Esophagus squamous epithelium (tissue), 5 donors: Measurements from ENCODE around the gene PRR14. TPM values are rescaled to one million over a fixed set of nuclear protein-coding genes. Genes with fewer than 3 reads are reported as not detected.
"Not testable (repeated sequence)": the region's sequence is repeated elsewhere in the genome, so short reads cannot be mapped to it uniquely, and the experiment has no call there.

ENCODE experiments used
- DNase-seq: peaks from one replicate; lab custom pipeline; 2025; lab: John Stamatoyannopoulos, UW
- H3K27ac ChIP-seq, 4 donors: fragments of 200-600 bp; sonication (generic); one replicate each; pipeline ENCODE4 v1.5.1; 2016 to 2019; ENCODE audit warnings: mild to moderate bottlenecking in 1 of 4
- H3K27me3 ChIP-seq, 4 donors: fragments of 200-600 bp; sonication (generic); 1 replicate in 3 of 4; 2 replicates in 1 of 4; pipeline versions ENCODE4 v1.5.1 to v1.6.0; 2017 to 2021; ENCODE audit warnings: antibody characterized with exemption in 1 of 4
- H3K36me3 ChIP-seq, 3 donors: fragments of 200-600 bp; sonication (generic); one replicate each; pipeline ENCODE4 v1.5.1; 2016 to 2019
- H3K4me1 ChIP-seq, 3 donors: fragments of 200-600 bp; sonication (generic); one replicate each; pipeline ENCODE4 v1.5.1; 2017 to 2019
- H3K4me3 ChIP-seq, 4 donors: fragments of 200-600 bp; sonication (generic); 1 replicate in 3 of 4; 2 replicates in 1 of 4; pipeline ENCODE4 v1.5.1; 2016 to 2019; ENCODE audit warnings: mild to moderate bottlenecking in 2 of 4, moderate library complexity in 1 of 4
- H3K9me3 ChIP-seq, 3 donors: fragments of 200-600 bp; sonication (generic); one replicate each; pipeline ENCODE4 v1.5.1; 2016 to 2019
- POLR2A ChIP-seq, 4 donors: fragments of 450-650 bp; IDR thresholded peaks; one replicate each; pipeline ENCODE4 v1.6.1; 2017; ENCODE audit warnings: antibody characterized with exemption in 4 of 4, mild to moderate bottlenecking in 4 of 4, moderate library complexity in 3 of 4
- WGBS, 2 donors: methylation state at CpG; one replicate each; pipeline ENCODE4 v1.1.5; 2018; 5-methylcytosine and 5-hydroxymethylcytosine counted together
- intact Hi-C: fragments of 100-400 bp; cut with DNase I; formaldehyde crosslinking; loops from one replicate; pipeline ENCODE4 v1.15.0; 2022
- small RNA-seq, 4 donors: library from RNA; depleted of rRNA; stranded (forward); fragments of <200 nt; gene quantifications; one replicate each; pipeline ENCODE3, GENCODE V24; 2016
- total RNA-seq, 4 donors: library from RNA; depleted of rRNA; stranded (reverse); fragments of >200 nt; gene quantifications; one replicate each; pipeline ENCODE4 v1.1.0, GENCODE V29; 2016
- TF ChIP-seq, protein P1 (sequence below), 6 experiments: fragments of 450-650 bp in 4 of 6; fragments of 200-600 bp in 2 of 6; sonication (generic) in 2 of 6; IDR thresholded peaks; one replicate each; pipeline ENCODE4 v1.5.1; 2016 to 2019; ENCODE audit warnings: antibody characterized with exemption in 6 of 6, mild to moderate bottlenecking in 4 of 6, moderate library complexity in 4 of 6
- donor health status: DM: yes; HTN: yes; CAD: no.

PRR14 gene
- total RNA-seq, 4 donors from 2014 or later: 16.6 to 21.8 (median 20.3) TPM

DNA sequence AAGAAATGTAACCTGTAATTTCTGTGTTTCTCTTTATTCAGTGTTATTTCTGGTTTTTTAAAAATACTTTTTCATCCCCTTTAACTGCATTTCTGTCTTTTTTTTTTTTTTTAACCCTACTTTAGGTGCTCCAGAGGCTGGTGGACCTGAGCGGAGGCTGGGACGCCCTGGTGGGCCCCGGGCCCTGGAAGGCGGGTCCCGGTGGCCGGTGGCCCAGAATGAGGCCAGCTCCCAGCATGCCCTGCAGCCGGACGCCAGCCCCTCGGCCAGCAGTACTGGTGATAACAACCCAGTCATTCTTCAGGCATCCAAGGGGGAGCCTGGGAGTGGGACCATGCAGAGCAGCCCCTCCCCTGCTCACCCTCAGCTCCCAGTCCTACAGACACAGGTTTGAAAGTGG is 49.7 kb downstream of the PRR14 start:
- Histone ChIP-seq H3K4me3 (no peak overlapping the region), H3K27me3 (no peaks in the 10 kb centered on the region), H3K27ac (no peak overlapping the region), H3K9me3 (no peaks in the 10 kb centered on the region), H3K36me3 (peaks cover 27 to 55% (median 45%) of the 10 kb centered on the region in 3 donors), H3K4me1 (peaks cover 4 to 36% (median 19%) of the 10 kb centered on the region in 3 donors)
- intact Hi-C loops: no loop called here
- DNase-seq: no peak
- TF ChIP-seq, protein P1, sequence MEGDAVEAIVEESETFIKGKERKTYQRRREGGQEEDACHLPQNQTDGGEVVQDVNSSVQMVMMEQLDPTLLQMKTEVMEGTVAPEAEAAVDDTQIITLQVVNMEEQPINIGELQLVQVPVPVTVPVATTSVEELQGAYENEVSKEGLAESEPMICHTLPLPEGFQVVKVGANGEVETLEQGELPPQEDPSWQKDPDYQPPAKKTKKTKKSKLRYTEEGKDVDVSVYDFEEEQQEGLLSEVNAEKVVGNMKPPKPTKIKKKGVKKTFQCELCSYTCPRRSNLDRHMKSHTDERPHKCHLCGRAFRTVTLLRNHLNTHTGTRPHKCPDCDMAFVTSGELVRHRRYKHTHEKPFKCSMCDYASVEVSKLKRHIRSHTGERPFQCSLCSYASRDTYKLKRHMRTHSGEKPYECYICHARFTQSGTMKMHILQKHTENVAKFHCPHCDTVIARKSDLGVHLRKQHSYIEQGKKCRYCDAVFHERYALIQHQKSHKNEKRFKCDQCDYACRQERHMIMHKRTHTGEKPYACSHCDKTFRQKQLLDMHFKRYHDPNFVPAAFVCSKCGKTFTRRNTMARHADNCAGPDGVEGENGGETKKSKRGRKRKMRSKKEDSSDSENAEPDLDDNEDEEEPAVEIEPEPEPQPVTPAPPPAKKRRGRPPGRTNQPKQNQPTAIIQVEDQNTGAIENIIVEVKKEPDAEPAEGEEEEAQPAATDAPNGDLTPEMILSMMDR (IDR thresholded peaks at IDR 0.05): no peak
- TF ChIP-seq POLR2A (IDR thresholded peaks at IDR 0.05): no peak
- WGBS, 2 donors: no CpG with 5 or more reads among the region's 9 CpGs

DNA sequence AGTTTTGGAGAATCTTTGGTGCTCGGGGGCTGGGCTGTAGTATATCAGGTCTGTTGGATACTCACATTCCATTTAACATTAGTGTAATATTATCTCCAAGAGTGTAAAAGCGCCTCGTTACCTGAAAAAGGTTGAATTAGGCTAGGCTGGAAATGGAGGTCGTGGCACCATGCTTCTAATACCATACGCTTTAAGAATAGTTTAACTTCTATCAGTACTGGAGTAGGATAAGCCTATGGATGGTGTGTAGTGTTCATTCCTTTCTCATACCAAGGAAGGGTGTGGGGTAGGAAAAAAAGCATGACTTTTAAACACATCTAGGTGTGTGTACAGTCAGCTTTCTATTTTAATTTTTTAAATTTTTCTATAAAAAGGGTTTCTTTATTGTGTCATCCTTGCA is 50.2 kb downstream of the PRR14 start:
- no peak for DNase-seq
- Histone ChIP-seq H3K9me3 (no peaks in the 10 kb centered on the region), H3K4me1 (peaks cover 4 to 36% (median 19%) of the 10 kb centered on the region in 3 donors), H3K4me3 (no peak overlapping the region), H3K27me3 (no peaks in the 10 kb centered on the region), H3K27ac (no peak overlapping the region), H3K36me3 (peaks cover 27 to 59% (median 50%) of the 10 kb centered on the region in 3 donors)
- TF ChIP-seq POLR2A (IDR thresholded peaks at IDR 0.05): no peak
- TF ChIP-seq, protein P1 (IDR thresholded peaks at IDR 0.05): no peak
- intact Hi-C loops: no loop called here
- 83 to 86% methylated on average over 5 of the region's 5 CpGs for WGBS, 2 donors

DNA sequence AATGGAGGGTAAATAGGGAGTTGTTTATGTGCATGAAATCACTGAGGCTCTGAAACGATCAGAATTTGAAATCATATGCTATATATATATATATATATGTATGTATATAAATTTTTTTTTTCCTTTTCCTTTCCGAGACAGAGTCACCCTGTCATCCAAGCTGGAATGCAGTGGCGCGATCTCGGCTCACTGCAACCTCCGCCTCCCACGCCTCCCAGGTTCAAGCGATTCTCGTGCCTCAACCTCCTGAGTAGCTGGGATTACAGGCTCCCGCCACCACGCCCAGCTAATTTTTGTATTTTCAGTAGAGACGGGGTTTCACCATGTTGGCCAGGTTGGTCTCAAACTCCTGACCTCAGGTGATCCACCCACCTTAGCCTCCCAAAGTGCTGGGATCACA is 52.3 kb downstream of the PRR14 start:
- Histone ChIP-seq H3K36me3 (peaks cover 35 to 80% (median 71%) of the 10 kb centered on the region in 3 donors), H3K4me1 (peaks cover 4 to 28% (median 14%) of the 10 kb centered on the region in 3 donors)
- 90 to 95% methylated on average over 12 of the region's 12 CpGs for WGBS, 2 donors
- H3K4me3 ChIP-seq, H3K27ac ChIP-seq, H3K27me3 ChIP-seq, H3K9me3 ChIP-seq, intact Hi-C loops, DNase-seq: not testable (repeated sequence)

DNA sequence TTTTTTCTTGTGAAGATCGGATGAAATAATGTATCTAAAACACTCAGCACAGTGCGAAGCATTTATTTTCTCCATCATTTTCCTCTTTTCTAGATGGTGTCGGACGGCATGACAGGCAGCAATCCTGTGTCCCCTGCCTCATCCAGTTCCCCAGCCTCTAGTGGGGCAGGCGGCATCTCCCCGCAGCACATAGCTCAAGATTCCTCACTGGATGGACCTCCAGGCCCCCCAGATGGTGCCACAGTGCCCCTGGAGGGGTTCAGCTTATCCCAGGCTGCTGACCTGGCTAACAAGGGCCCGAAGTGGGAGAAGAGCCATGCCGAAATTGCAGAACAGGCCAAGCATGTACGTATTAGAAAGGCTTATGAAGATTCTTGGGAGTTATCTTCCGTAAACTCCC is 53.2 kb downstream of the PRR14 start:
- no peaks in the 10 kb centered on the region for H3K27me3 ChIP-seq
- no peak for DNase-seq
- WGBS, 2 donors: 97% methylated on average over 10 of the region's 10 CpGs
- H3K27ac ChIP-seq: no peak overlapping the region
- no peak for TF ChIP-seq POLR2A (IDR thresholded peaks at IDR 0.05)
- TF ChIP-seq, protein P1 (IDR thresholded peaks at IDR 0.05): no peak
- H3K36me3 ChIP-seq: peaks cover 40 to 89% (median 78%) of the 10 kb centered on the region in 3 donors
- peaks cover 4 to 28% (median 14%) of the 10 kb centered on the region in 3 donors for H3K4me1 ChIP-seq
- no peaks in the 10 kb centered on the region for H3K9me3 ChIP-seq
- H3K4me3 ChIP-seq: no peak overlapping the region
- intact Hi-C loops: no loop called here

Small RNA genes within 50 kb of the gene (small RNA-seq; reads per million reads assigned to genes)
- gene AC093249.1 (0 reads per million in 4 donors), gene RNU6-1043P (0 reads per million in 4 donors), gene RNU6-416P (0 reads per million in 4 donors)

Other genes with a start within 250 kb of the PRR14 start
- 10 to 100 TPM in 1 of 4 donors, 1 to 10 TPM in 3; 3.7 to 15.1 (median 7.0) TPM for gene ZNF771, start 243.4 kb upstream of the PRR14 start, total RNA-seq
- 10 to 100 TPM in 3 of 4 donors, 1 to 10 TPM in 1; 7.4 to 28.6 (median 22.7) TPM for gene DCTPP1, start 220.9 kb upstream of the PRR14 start, total RNA-seq
- gene SEPHS2, start 205.1 kb upstream of the PRR14 start, total RNA-seq: 10 to 100 TPM; 17.7 to 23.5 (median 19.7) TPM
- gene ITGAL, start 178.2 kb upstream of the PRR14 start, total RNA-seq: 1 to 10 TPM; 1.3 to 4.4 (median 2.4) TPM
- 10 to 100 TPM; 13.6 to 24.5 (median 20.6) TPM for gene ZNF768, start 124.4 kb upstream of the PRR14 start, total RNA-seq
- 10 to 100 TPM in 1 of 4 donors, 1 to 10 TPM in 3; 7.2 to 12.4 (median 8.3) TPM for gene ZNF747, start 116.1 kb upstream of the PRR14 start, total RNA-seq
- gene ZNF764, start 92.6 kb upstream of the PRR14 start, total RNA-seq: 1 to 10 TPM; 4.7 to 8.3 (median 7.2) TPM
- 10 to 100 TPM in 2 of 4 donors, 1 to 10 TPM in 2; 5.4 to 15.3 (median 10.2) TPM for gene ZNF688, start 79.2 kb upstream of the PRR14 start, total RNA-seq
- 10 to 100 TPM in 1 of 4 donors, 1 to 10 TPM in 3; 2.7 to 10.9 (median 5.6) TPM for gene ZNF785, start 65.3 kb upstream of the PRR14 start, total RNA-seq
- 1 to 10 TPM; 2.0 to 6.7 (median 3.8) TPM for gene ZNF689, start 40.6 kb upstream of the PRR14 start, total RNA-seq
- 10 to 100 TPM; 22.3 to 80.2 (median 45.3) TPM for gene FBRS, start 7.5 kb downstream of the PRR14 start, total RNA-seq
- 10 to 100 TPM; 10.7 to 39.6 (median 26.1) TPM for gene SRCAP, start 48.2 kb downstream of the PRR14 start, total RNA-seq
- 10 to 100 TPM; 18.6 to 27.8 (median 21.7) TPM for gene PHKG2, start 97.5 kb downstream of the PRR14 start, total RNA-seq
- gene CFAP119, start 111.1 kb downstream of the PRR14 start, total RNA-seq: 1 to 10 TPM in 3 of 4 donors, not detected in 1; 1.3 to 5.0 (median 3.4) TPM
- 10 to 100 TPM; 53.8 to 81.1 (median 73.4) TPM for gene RNF40, start 111.4 kb downstream of the PRR14 start, total RNA-seq
- gene ZNF629, start 136.2 kb downstream of the PRR14 start, total RNA-seq: 10 to 100 TPM in 1 of 4 donors, 1 to 10 TPM in 3; 5.0 to 11.4 (median 6.2) TPM
- 10 to 100 TPM; 16.2 to 41.4 (median 25.8) TPM for gene BCL7C, start 243.1 kb downstream of the PRR14 start, total RNA-seq
- 1 to 10 TPM in 3 of 4 donors, under 1 TPM in 1; 0.53 to 3.6 (median 1.8) TPM for gene CTF1, start 245.7 kb downstream of the PRR14 start, total RNA-seq